OCI-LY3 (cell line): ENCODE results near the gene MMP8.

Source experiments
- EZH2phosphoT487 ChIP-seq: fragments of 200-600 bp; shearing (Covaris generic); IDR thresholded peaks from 2 replicates; pipeline ENCODE4 v1.6.1; 2018; ENCODE audit warnings: antibody characterized with exemption, mixed run types, low read depth
- TF ChIP-seq, protein P1 (sequence below): fragments of 200-600, 300-600 bp; sonication (generic); IDR thresholded peaks from 2 replicates; pipeline ENCODE4 v1.5.1; 2014; ENCODE audit warnings: antibody characterized with exemption, low read length, low read depth

DNA sequence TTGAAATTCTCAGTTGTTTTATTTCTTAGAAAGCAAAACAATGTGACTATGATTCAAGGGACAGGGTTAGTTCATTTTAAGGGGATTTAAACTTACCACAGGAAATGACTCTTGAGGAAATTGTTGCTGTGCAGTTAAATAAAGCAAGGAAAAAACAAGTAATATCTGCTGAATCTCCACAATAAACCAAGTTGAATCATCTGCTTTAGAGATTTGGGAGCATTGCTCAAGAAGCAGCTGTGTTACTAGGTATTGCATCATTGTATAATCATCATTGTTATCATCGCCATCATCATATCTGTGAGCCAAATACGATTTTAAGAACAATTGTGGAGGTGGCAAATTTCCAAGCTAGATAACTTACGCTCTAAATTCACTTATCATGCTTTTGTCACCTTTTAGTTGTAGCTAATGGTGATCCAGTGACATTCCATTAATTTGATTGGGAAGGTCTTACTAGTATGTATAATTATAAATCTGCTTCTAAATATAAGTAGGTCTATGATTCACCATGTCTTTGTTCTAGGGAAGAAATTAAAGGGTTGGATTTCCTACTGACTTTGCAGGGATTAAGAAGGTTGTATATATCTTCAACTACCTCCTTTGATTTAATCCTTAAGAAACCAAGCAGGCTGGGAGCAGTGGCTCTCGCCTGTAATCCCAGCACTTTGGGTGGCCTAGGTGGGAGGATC, 35.7 kb upstream of the MMP8 start:
- TF ChIP-seq, protein P1, sequence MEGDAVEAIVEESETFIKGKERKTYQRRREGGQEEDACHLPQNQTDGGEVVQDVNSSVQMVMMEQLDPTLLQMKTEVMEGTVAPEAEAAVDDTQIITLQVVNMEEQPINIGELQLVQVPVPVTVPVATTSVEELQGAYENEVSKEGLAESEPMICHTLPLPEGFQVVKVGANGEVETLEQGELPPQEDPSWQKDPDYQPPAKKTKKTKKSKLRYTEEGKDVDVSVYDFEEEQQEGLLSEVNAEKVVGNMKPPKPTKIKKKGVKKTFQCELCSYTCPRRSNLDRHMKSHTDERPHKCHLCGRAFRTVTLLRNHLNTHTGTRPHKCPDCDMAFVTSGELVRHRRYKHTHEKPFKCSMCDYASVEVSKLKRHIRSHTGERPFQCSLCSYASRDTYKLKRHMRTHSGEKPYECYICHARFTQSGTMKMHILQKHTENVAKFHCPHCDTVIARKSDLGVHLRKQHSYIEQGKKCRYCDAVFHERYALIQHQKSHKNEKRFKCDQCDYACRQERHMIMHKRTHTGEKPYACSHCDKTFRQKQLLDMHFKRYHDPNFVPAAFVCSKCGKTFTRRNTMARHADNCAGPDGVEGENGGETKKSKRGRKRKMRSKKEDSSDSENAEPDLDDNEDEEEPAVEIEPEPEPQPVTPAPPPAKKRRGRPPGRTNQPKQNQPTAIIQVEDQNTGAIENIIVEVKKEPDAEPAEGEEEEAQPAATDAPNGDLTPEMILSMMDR = no peak
- no peak for TF ChIP-seq EZH2phosphoT487
